SK-N-SH treated with all-trans-retinoic acid at 6 μM for 48 hours (cell line): ENCODE results near the gene PLEKHG4B.

Experiments used
- ATAC-seq: fragments of 200-7000 bp; cut with Tn5 transposase; 3 replicates; pipeline ENCODE4 v1.9.1; 2020; ENCODE audit warnings: mild to moderate bottlenecking, moderate library complexity
- BACH2 ChIP-seq: fragments of 250-450 bp; sonication (Bioruptor Pico); IDR thresholded peaks from 2 replicates; pipeline ENCODE4 v1.9.0; 2021; ENCODE audit warnings: mild to moderate bottlenecking, borderline replicate concordance
- CREB5 ChIP-seq: fragments of 250-450 bp; sonication (Bioruptor Pico); IDR thresholded peaks from 2 replicates; pipeline ENCODE4 v1.5.1; 2020; ENCODE audit warnings: low read depth, mild to moderate bottlenecking, moderate library complexity
- CSDC2 ChIP-seq: fragments of 250-450 bp; sonication (Bioruptor Pico); IDR thresholded peaks from 2 replicates; pipeline ENCODE4 v1.5.0; 2020; ENCODE audit warnings: mild to moderate bottlenecking, moderate library complexity
- CSRNP3 ChIP-seq: fragments of 250-450 bp; sonication (Bioruptor Pico); IDR thresholded peaks from 2 replicates; pipeline ENCODE4 v1.5.1; 2021; ENCODE audit warnings: mild to moderate bottlenecking, moderate library complexity
- ESRRG ChIP-seq: fragments of 250-450 bp; sonication (Bioruptor Pico); IDR thresholded peaks from 2 replicates; pipeline ENCODE4 v1.6.1; 2021; ENCODE audit warnings: mild to moderate bottlenecking
- GLIS3 ChIP-seq: fragments of 250-450 bp; sonication (Bioruptor Pico); IDR thresholded peaks from 2 replicates; pipeline ENCODE4 v1.5.0; 2020; ENCODE audit warnings: mild to moderate bottlenecking, moderate library complexity
- ISL1 ChIP-seq: fragments of 250-450 bp; sonication (Bioruptor Pico); IDR thresholded peaks from 2 replicates; pipeline ENCODE4 v2.1.2; 2022; ENCODE audit warnings: mild to moderate bottlenecking, moderate library complexity
- OSR1 ChIP-seq: fragments of 250-450 bp; sonication (Bioruptor Pico); IDR thresholded peaks from 2 replicates; pipeline ENCODE4 v1.8.0; 2022; ENCODE audit warnings: moderate library complexity, mild to moderate bottlenecking, inconsistent platforms
- PATZ1 ChIP-seq: fragments of 250-450 bp; sonication (Bioruptor Pico); IDR thresholded peaks from 2 replicates; pipeline ENCODE4 v1.8.0; 2020; ENCODE audit warnings: mild to moderate bottlenecking, moderate library complexity, borderline replicate concordance
- POU6F1 ChIP-seq: fragments of 250-450 bp; sonication (Bioruptor Pico); IDR thresholded peaks from 2 replicates; pipeline ENCODE4 v1.8.0; 2021; ENCODE audit warnings: low read depth, mild to moderate bottlenecking, moderate library complexity, borderline replicate concordance
- PPARA ChIP-seq: fragments of 250-450 bp; sonication (Bioruptor Pico); IDR thresholded peaks from 2 replicates; pipeline ENCODE4 v1.5.0; 2020; ENCODE audit warnings: mild to moderate bottlenecking, borderline replicate concordance
- RARB ChIP-seq: fragments of 250-450 bp; sonication (Bioruptor Pico); IDR thresholded peaks from 2 replicates; pipeline ENCODE4 v1.8.0; 2021; ENCODE audit warnings: mild to moderate bottlenecking, moderate library complexity
- SNAI2 ChIP-seq: fragments of 250-450 bp; sonication (Bioruptor Pico); IDR thresholded peaks from 2 replicates; pipeline ENCODE4 v1.5.0; 2020; ENCODE audit warnings: mild to moderate bottlenecking, moderate library complexity
- TCF4 ChIP-seq: fragments of 250-450 bp; sonication (Bioruptor Pico); IDR thresholded peaks from 2 replicates; pipeline ENCODE4 v1.8.0; 2021; ENCODE audit warnings: mild to moderate bottlenecking, moderate library complexity, borderline replicate concordance
- TOX ChIP-seq: fragments of 250-450 bp; sonication (Bioruptor Pico); IDR thresholded peaks from 2 replicates; pipeline ENCODE4 v1.8.0; 2021; ENCODE audit warnings: mild to moderate bottlenecking, moderate library complexity, borderline replicate concordance
- ZC3H10 ChIP-seq: fragments of 250-450 bp; sonication (Bioruptor Pico); IDR thresholded peaks from 2 replicates; pipeline ENCODE4 v1.5.1; 2021; ENCODE audit warnings: mild to moderate bottlenecking, moderate library complexity
- ZFP3 ChIP-seq: fragments of 250-450 bp; sonication (Bioruptor Pico); IDR thresholded peaks from 2 replicates; pipeline ENCODE4 v1.5.0; 2020; ENCODE audit warnings: mild to moderate bottlenecking, moderate library complexity
- ZFP30 ChIP-seq: fragments of 450-650 bp; formaldehyde crosslinking; IDR thresholded peaks from 2 replicates; pipeline ENCODE4 v1.5.0; 2022; ENCODE audit warnings: mild to moderate bottlenecking, moderate library complexity
- ZNF565 ChIP-seq: fragments of 450-650 bp; formaldehyde crosslinking; conservative IDR thresholded peaks from 2 replicates; pipeline ENCODE4 v1.5.0; 2020; ENCODE audit warnings: low read depth, mild to moderate bottlenecking, moderate library complexity
- ZNF70 ChIP-seq: fragments of 450-650 bp; formaldehyde crosslinking; IDR thresholded peaks from 2 replicates; pipeline ENCODE4 v1.5.0; 2020; ENCODE audit warnings: mild to moderate bottlenecking, moderate library complexity
- ZNF8 ChIP-seq: fragments of 450-650 bp; formaldehyde crosslinking; IDR thresholded peaks from 2 replicates; pipeline ENCODE4 v1.5.0; 2020; ENCODE audit warnings: mild to moderate bottlenecking, moderate library complexity

PLEKHG4B gene

GRCh38 chr5:154826-155225 is 62.9 kb downstream of the PLEKHG4B start:
- ATAC-seq, result no peak
- TF ChIP-seq TCF4 (CRISPR knock-in tag) (no peak), TOX (CRISPR knock-in tag) (no peak), ZNF565 (CRISPR knock-in tag) (no peak), ZC3H10 (CRISPR knock-in tag) (no peak), ESRRG (CRISPR knock-in tag) (no peak)

GRCh38 chr5:155651-156410 is 63.9 kb downstream of the PLEKHG4B start:
- TF ChIP-seq RARB, result no peak
- ATAC-seq, result no peak

GRCh38 chr5:156411-157072 is 64.6 kb downstream of the PLEKHG4B start:
- ATAC-seq, result no peak
- TF ChIP-seq ISL1 (CRISPR knock-in tag) (no peak), PATZ1 (no peak), ZFP30 (no peak), ESRRG (CRISPR knock-in tag) (no peak), ZNF8 (CRISPR knock-in tag) (no peak), OSR1 (CRISPR knock-in tag) (no peak), BACH2 (CRISPR knock-in tag) (no peak), ZNF565 (CRISPR knock-in tag) (no peak), TCF4 (CRISPR knock-in tag) (no peak), RARB (no peak), CREB5 (CRISPR knock-in tag) (no peak), GLIS3 (no peak), CSDC2 (CRISPR knock-in tag) (no peak), POU6F1 (CRISPR knock-in tag) (no peak), PPARA (CRISPR knock-in tag) (no peak), CSRNP3 (no peak), ZC3H10 (CRISPR knock-in tag) (no peak), ZNF70 (no peak), TOX (CRISPR knock-in tag) (no peak), ZFP3 (CRISPR knock-in tag) (no peak)

GRCh38 chr5:157126-157715 is 65.3 kb downstream of the PLEKHG4B start:
- no peak for TF ChIP-seq TOX (CRISPR knock-in tag)
- TF ChIP-seq SNAI2 (CRISPR knock-in tag), result no peak
- TF ChIP-seq TCF4 (CRISPR knock-in tag), result no peak
- no peak for TF ChIP-seq POU6F1 (CRISPR knock-in tag)
- no peak for TF ChIP-seq ISL1 (CRISPR knock-in tag)
- TF ChIP-seq ZNF8 (CRISPR knock-in tag), result no peak
- TF ChIP-seq PPARA (CRISPR knock-in tag), result no peak
- no peak for TF ChIP-seq ZFP3 (CRISPR knock-in tag)
- TF ChIP-seq PATZ1, result no peak
- TF ChIP-seq ESRRG (CRISPR knock-in tag), result no peak
- no peak for TF ChIP-seq CREB5 (CRISPR knock-in tag)
- TF ChIP-seq ZNF565 (CRISPR knock-in tag), result no peak
- ATAC-seq, result no peak
